PFSK-1 (cell line): Measurements from ENCODE around the gene KIF9.

Experiments used
- FOXP2 ChIP-seq: optimal IDR thresholded peaks from 2 replicates; pipeline ENCODE3; 2011; ENCODE audit warnings: borderline replicate concordance, control low read depth, inconsistent platforms; ENCODE audit not compliant: insufficient read depth; ENCODE audit errors: extremely low read length, extremely low read depth
- POLR2AphosphoS5 ChIP-seq: IDR thresholded peaks from 2 replicates; pipeline ENCODE4 v1.6.1; 2012; ENCODE audit warnings: low read depth, mild to moderate bottlenecking, control low read depth, low read length, moderate library complexity
- REST ChIP-seq, 2 experiments: IDR thresholded peaks; 2 replicates each; pipeline versions ENCODE4 v1.6.1 to v1.8.0; 2011 to 2012; ENCODE audit warnings: low read depth in 2 of 2, low read length in 2 of 2, control low read depth in 1 of 2, inconsistent platforms in 1 of 2, mild to moderate bottlenecking in 1 of 2, moderate library complexity in 1 of 2; ENCODE audit not compliant: insufficient read depth in 1 of 2
- SIN3A ChIP-seq: IDR thresholded peaks from 2 replicates; pipeline ENCODE4 v1.6.1; 2012; ENCODE audit warnings: mild to moderate bottlenecking, low read length, moderate library complexity, borderline replicate concordance; ENCODE audit not compliant: insufficient read depth
- TAF1 ChIP-seq: IDR thresholded peaks from 2 replicates; pipeline ENCODE4 v1.6.1; 2012; ENCODE audit warnings: low read length, control low read depth, borderline replicate concordance; ENCODE audit not compliant: insufficient read depth

GRCh38 chr3:47245271-47245670, 37.3 kb downstream of the KIF9 start:
- no peak for TF ChIP-seq POLR2AphosphoS5
- TF ChIP-seq TAF1, result no peak
- no peak for TF ChIP-seq REST (IDR thresholded peaks at IDR 0.05; ENCODE audit: insufficient read depth in 1 of 2, low read depth in 2 of 2, low read length in 2 of 2)
- no peak for TF ChIP-seq FOXP2
- no peak for TF ChIP-seq SIN3A
